GM11168 (cell line): ENCODE results near the gene UTP11.

Experiments
- in situ Hi-C: fragments of 300-500 bp; cut with MboI; formaldehyde crosslinking; loops from one replicate; pipeline ENCODE4 v1.12.0; 2022; ENCODE audit warnings: low sequenced_read_pairs; ENCODE audit not compliant: unreplicated experiment

UTP11 gene

DNA sequence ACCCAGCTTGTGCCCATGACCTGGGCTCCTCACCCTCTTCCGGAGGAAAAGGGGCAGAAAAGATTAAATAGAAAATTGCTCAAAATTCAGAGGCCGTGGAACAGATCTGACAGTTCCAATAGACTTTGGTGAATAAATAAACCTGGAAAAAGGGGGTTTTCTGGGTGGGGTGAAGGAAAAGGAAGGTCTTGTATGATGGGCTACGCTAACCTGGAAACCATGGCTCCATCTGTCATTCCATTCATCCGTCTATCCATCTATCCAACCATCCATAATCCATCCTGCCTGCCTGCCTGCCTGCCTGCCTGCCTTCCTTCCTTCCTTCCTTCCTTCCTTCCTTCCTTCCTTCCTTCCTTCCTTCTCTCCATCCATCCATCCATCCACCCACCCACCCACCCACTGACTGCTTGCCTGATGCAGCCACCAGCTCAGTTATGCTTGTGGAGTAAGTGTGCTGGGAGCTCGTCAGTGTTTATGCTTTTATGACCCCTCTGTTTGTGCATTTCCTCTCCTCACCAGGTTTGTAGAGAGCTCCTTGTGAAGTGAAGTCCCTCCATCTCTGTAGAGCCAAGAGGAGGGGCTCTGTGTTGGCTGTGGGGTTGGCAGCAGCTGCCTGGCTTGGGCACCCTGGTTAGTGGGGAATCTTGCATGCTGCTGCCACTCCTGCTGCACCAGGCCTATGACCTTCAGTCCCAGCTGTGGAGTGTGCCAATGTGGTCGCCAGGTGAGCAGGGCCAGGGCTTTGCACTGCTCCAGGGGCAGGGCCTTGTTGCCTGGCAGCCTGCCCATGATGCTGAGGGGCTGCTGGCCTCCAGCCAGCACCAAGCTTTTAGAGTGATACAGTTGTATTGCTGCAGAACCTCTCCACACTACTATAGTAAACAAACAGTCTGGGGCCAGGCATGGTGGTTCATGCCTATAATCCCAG is 50.1 kb downstream of the UTP11 start:
- in situ Hi-C loops: no loop called here

DNA sequence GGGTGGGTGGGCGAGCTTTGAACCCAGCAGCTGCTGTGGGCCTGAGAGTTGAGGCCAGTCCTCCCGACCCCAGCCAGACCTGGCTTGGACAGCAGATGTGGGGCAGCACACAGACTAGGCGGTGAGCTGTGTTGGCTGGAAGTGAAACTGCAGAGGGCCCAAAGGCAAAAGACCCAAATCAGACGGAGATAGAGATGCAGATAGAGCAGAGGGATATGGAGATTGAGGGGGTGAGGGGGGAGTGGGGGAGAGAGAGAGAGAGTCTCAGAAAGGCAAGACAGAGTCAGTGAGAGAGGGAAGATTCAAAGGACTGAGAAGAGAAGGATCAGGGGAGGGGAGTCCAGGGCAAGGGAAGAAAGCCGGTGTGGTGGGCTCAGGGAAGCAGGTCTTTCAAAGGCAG is 51.1 kb downstream of the UTP11 start:
- in situ Hi-C loops: no loop called here

DNA sequence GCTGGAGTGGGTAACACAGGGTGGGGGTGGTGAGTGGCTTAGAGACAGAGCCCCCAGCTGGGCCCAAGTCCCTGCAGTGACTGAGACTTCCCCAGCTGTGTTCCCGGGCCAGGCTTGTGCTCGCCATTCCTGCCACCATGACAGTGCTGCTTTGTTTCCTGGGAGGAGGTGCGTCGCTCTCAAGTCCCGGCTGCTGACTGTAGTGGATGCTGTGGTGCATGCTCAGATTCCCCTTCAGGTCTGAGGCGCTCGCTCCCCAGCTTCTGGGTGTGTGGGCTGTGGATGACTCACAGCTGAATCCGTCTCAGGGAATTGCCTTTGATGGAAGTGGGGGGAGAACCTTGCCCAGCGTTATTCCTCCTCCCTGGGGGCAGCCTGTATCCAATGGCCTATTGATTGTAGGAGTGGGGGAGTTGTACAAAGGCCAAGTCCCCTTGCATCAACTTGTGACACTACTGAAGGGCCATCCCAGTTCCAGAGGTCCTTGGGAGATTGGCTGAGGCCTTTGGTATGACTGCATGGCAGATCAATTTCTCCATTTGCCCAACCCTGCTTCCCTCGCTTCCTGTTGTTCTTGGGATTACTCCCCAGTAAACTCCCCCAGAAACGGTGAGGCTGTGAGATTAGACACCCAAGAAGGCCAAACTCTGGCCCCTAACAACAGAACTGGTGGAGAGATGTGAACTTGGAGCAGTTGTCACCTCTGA is 51.8 kb downstream of the UTP11 start:
- in situ Hi-C loops: no loop called here

DNA sequence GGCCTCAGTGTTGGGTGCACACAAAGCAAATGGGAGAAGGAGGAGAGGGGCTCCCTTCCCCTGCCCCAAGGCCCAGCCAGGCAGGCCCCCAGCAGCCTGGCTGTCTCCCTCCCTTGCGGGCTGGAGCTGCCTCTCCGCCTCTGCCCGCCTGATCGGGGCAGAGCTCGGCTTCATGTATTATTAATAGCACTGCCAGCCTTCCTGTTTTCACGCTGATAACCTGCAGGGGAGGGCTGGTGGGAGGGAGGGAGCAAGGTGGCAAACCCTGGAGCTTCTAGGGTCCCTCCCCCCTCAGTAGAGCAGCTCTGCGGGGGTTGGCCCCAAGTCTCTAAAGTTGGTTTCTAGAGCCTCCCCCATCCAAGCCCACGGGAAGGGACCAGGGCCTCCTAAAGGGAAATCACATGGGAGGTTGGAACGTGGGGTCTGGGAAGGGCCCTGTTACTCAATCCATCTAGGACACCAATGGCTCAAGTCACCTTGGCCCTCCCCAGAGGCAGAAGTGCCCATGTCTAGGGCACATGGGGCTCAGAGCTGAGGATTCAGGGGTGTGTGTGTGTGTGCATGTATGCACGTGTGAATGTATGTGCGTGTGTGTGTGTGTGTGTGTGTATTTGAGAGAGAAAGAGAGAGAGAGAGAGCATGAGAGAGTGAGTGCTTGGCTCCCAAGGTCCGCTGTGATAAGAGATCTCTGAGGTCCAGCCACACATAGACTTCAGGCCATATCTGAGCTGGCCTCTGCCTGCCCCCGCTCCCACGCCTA is 55.9 kb downstream of the UTP11 start:
- in situ Hi-C loops: no loop called here

DNA sequence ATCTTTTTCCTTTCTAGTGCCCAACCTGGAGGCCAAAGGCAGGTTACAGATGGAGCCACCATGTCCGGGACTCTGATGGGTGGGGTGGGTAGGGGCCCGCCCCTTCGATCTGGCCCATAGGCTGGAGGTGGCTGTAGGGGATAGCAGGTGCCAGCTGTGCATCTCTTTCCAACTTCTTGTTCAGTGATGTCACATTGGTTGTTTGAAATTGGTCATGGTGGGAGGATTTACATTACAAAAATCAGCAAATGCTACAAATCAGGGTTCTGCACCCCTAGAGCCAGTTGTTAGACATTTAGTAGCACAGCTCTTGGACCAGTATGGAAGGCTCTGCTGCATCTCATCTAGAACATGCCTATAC is 56.4 kb downstream of the UTP11 start:
- in situ Hi-C loops: no loop called here

DNA sequence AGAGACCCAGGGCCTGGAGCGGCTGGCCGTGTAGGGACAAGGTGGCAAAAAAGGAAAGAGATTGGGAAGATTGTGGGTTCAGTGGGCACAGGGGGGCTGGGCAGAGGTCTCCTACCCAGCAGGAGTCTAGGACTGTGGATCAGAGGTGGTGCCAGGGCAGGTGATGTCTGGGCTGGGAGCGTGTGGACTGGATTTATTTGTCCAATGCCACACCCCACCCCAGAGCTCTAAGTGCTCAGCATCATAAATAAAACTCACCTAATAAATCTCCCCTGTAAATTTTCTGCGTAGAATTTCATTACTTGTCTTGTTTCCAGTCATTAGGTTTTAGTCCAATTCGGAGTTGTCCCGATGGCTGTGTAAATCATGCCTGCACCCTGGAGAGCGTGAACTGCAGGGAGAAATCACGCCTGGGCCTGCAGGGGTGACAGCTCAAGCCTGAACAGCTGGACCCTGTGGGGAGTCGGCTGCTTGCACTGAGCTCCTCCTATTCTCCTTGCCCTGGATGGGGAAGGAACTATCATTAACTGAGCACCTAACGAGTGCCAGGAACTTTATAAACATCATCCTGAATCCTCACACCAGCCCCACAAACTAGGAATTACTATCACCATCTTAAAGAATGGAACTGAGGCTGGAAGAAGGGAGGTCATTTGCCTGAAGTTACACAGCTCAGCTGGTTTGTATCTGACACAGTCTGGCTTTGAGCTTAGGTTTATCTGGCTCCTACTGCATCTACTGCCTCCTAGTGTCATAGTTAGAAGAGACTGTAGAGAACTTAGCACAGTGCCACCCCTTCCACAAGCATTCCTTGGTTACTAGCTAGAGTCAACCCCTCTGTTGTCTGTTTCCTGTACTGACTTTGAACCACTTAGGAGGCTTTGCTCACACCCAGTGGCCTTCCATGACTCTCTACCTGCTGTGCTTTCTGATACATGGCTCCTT is 59.0 kb downstream of the UTP11 start:
- in situ Hi-C loops: no loop called here

DNA sequence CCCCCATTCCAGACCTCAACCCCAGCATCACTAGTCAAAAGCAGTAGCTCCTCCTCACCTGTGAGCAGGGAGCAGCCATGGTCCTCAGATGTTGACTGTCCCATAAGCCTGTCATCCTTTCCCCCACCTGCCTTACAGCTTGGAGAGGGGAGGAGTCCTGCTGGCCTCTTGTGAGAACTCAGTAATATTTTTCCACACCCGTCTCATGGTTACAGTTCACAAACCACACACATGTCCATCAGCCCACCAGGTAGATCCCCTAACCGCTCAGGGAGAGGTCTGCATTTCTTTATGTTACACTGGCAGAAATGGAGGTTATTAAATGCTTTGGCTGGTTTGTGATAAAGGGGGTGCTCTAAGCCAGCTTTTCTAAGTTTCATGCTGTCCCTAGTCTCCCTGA is 60.3 kb downstream of the UTP11 start:
- in situ Hi-C loops: no loop called here

DNA sequence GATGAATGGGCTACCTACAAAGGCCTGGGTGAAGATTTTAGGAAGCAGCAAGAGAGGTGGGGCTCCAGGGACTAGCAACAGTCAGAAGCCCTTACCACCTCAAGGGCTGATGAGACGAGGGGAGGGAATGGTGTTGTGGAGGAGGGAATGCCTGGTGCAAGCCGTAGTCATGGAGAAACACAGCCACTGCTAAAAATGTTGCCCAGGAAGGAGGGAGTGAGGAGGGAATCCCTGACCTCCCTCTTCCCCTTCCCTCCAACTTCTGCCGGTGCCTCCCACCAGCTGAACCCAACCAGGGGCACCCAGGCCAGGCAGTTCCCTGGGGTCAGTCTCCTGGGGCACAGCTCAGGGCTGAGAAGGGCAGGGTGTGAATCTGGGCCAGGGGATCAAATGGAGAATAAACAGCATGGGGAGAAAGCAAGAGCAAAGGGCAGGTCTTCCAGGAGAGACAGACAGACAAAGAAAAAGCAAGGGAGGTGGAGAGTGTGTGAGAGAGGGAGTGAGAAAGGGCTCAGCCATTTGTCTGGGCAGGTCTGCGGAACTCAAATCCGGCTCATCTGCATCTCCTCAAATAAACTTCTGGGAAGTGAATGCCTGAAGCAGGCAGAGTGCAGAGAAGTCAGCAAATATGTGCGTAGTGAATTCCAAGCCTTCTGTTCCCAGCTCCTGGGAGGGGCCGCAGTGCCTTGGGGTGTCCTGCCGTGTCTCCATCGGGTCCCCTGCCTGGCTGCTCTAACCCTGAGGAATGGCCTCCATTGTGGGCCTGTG is 61.2 kb downstream of the UTP11 start:
- in situ Hi-C loops: no loop called here

DNA sequence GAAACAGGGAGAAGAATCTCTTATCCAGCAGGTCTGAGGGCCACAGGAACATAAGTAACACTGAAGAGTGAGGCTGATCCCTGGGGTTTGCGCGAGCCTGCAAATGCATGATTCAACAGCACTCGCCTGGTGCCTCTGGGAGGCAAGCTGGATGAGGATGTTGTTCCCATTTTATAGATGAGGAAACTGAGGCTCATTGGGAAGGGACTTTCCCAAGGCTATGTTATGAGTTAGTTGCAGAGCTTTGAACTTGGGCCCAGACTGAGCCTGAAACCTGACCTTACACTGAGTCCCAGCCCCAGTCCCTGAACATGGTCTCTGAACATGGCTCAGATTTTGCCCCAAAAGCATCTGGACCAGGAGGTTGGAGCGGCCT is 61.8 kb downstream of the UTP11 start:
- in situ Hi-C loops: no loop called here
